Fibroblast of the aortic adventitia (primary cell): Measurements from ENCODE around the gene NPAS2. TPM values are rescaled to one million over a fixed set of nuclear protein-coding genes. Genes with fewer than 3 reads are reported as not detected.

Source experiments
- DNase-seq: peaks from one replicate; pipeline ENCODE4 v3.0.0-alpha.2; 2010; ENCODE audit warnings: low read depth
- H3K4me3 ChIP-seq: 2 replicates; pipeline ENCODE4 v1.5.1; 2011; ENCODE audit warnings: low read depth, mild to moderate bottlenecking, control low read depth, low read length, moderate library complexity
- total RNA-seq: library from RNA; depleted of rRNA; stranded (reverse); fragments of >200 nt; gene quantifications from 2 replicates; pipeline ENCODE4 v1.2.3, GENCODE V29; 2012; ENCODE audit warnings: low replicate concordance
- TF ChIP-seq, protein P1 (sequence below): IDR thresholded peaks from 2 replicates; pipeline ENCODE4 v1.5.1; 2011; ENCODE audit warnings: mild to moderate bottlenecking, low read length, control low read depth, inconsistent platforms; ENCODE audit not compliant: insufficient read depth

The NPAS2 gene
- total RNA-seq, 1 donor, result 24.3 TPM

DNA sequence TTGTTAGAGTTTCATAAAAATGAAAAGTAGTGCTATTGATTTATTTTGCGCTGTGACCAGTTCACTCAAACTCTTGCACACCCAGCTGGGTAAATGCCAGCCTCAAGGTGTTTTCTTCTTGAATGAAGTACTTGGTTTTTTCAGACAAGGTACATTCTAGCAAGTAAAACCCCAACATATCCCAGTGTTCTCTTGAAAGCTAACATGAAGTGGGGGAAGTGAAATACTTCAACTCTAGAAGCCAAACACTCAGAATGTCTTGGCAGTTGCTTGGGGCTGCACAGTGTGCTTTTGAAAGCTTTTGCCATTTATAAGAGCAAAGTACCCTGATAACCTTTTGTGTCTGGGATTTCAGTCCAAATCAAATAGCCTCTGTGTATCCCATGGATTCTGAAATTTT is 13.4 kb downstream of the NPAS2 start:
- no peak overlapping the region for H3K4me3 ChIP-seq
- DNase-seq, result peak; percentile 37
- TF ChIP-seq, protein P1, sequence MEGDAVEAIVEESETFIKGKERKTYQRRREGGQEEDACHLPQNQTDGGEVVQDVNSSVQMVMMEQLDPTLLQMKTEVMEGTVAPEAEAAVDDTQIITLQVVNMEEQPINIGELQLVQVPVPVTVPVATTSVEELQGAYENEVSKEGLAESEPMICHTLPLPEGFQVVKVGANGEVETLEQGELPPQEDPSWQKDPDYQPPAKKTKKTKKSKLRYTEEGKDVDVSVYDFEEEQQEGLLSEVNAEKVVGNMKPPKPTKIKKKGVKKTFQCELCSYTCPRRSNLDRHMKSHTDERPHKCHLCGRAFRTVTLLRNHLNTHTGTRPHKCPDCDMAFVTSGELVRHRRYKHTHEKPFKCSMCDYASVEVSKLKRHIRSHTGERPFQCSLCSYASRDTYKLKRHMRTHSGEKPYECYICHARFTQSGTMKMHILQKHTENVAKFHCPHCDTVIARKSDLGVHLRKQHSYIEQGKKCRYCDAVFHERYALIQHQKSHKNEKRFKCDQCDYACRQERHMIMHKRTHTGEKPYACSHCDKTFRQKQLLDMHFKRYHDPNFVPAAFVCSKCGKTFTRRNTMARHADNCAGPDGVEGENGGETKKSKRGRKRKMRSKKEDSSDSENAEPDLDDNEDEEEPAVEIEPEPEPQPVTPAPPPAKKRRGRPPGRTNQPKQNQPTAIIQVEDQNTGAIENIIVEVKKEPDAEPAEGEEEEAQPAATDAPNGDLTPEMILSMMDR, result no peak

GRCh38 chr2:100834221-100834620 is 14.3 kb downstream of the NPAS2 start:
- TF ChIP-seq, protein P1, result no peak
- H3K4me3 ChIP-seq, result no peak overlapping the region
- no peak for DNase-seq

DNA sequence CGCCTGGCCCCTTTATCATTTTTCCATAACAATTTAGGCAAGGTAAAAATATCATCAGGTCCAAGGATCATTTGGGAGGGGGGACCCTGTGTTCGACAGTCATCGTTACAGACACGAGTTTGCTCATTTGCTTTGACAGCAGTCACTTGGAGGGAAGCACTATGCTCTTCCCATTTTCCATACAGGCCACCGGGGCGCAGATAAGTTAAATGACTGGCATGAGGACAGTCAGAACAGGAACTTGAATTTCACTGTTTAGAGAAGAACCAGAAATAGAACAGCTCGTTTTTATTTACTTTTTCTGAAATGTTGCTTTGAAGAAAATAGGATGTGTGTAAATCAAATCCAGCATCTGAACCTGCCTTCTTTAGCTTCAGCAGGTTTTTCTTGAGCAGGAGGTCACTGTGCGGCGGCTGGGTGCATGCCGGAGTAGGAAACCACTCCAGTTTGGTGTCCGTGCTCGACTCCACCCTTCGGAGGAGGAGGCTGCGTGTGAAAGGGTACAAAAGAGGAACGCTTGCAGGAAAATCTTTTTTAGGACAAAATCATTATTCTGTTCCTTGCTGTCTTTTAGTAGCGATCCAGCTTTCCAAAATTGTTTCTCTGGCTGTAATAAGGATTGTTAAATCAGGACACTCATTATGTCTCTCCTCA is 15.2 kb downstream of the NPAS2 start:
- TF ChIP-seq, protein P1, result no peak
- no peak overlapping the region for H3K4me3 ChIP-seq
- no peak for DNase-seq

DNA sequence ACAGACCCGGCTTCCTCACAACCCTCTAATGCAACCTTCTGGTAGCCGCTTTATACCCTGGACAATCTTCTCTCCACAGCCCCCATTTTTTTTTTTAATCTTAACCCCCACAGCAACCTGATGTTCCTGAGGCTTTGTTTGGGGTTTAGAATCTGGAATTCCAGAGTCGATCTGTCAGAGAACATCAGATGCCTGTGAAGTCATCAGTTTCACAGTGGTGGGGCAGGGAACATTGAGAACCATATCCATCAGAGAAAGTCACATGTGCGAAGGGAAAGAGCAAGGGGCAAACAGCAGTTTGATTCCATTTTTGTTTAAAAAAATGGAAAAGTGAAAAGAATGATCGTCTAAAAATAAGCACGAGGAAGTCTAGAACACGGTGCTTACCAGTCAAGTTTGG is 20.6 kb downstream of the NPAS2 start:
- H3K4me3 ChIP-seq, result no peak overlapping the region
- TF ChIP-seq, protein P1, result no peak
- DNase-seq, result no peak

GRCh38 chr2:100842241-100842922 is 22.4 kb downstream of the NPAS2 start:
- no peak overlapping the region for H3K4me3 ChIP-seq
- TF ChIP-seq, protein P1, result no peak

DNA sequence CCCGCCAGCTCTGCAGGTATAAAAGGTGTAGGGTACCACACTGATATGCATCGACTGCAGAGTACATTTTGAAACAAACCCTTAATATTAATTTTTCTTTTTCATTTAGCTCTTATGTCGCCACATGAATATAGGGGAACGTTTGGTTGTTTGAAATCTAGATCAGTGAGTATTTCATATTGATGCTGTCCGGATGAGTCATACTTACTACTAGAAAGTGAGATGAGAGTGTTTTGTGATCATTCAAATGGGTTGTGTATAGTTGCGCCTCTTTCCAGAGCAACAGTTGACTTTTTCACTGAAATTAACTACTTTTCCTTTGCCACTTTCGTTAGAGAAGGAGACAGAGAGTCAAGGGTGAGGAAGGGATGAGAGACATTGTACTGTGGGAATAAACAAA is 24.6 kb downstream of the NPAS2 start:
- no peak for DNase-seq
- no peak overlapping the region for H3K4me3 ChIP-seq
- TF ChIP-seq, protein P1, result no peak

More at GRCh38 chr2:100842241-100842922, 22.4 kb downstream of the NPAS2 start:
- DNase-seq, result no peak
